ENCODE measurements around the gene VPS35.

DNA sequence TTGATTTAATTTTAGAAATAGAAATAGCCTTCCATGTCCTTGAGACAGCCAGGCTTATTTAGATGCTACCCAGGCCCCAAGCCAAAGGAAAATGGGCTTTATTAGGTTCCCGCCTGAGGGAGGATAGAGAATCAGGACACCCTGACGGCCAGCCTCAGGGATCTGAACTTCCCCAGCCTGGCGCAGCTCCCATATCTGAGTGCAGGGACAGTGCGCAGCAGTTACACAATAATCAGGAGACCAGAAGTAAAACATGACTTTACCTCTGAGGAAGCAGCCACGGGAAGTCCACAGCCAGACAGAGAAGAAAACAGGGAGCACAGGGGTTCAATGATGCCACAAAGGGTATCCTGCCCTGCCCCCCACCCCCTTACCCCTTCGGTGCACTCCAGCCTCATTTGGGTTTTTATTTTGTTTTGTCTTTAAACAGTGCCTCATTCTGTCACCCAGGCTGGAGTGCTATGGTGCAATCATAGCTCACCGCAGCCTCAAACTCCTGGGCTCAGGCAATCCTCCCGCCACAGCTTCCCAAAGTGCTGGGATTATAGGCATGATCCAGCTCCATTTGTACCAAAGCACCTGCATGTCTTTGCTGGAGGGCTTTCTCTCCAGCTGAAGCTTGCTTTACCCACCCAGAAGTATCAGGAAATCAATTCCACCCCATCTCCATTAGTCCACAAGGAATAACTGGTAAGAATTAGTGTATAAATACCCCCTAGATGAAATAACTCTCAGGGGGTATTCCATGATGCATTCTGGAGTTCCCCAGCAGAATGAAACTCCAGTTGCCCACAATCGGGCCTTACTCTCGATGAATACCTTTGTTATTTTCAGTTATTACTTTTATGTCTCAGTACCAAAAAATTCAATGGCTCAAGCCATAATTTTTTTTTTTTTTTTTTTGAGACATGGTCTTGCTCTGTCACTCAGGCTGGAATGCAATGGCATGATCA lies 22.4 kb upstream of the VPS35 start:
- TF ChIP-seq, protein P1, sequence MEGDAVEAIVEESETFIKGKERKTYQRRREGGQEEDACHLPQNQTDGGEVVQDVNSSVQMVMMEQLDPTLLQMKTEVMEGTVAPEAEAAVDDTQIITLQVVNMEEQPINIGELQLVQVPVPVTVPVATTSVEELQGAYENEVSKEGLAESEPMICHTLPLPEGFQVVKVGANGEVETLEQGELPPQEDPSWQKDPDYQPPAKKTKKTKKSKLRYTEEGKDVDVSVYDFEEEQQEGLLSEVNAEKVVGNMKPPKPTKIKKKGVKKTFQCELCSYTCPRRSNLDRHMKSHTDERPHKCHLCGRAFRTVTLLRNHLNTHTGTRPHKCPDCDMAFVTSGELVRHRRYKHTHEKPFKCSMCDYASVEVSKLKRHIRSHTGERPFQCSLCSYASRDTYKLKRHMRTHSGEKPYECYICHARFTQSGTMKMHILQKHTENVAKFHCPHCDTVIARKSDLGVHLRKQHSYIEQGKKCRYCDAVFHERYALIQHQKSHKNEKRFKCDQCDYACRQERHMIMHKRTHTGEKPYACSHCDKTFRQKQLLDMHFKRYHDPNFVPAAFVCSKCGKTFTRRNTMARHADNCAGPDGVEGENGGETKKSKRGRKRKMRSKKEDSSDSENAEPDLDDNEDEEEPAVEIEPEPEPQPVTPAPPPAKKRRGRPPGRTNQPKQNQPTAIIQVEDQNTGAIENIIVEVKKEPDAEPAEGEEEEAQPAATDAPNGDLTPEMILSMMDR (IDR thresholded peaks at IDR 0.05), result no peak
- no peak for TF ChIP-seq POLR2A (IDR thresholded peaks at IDR 0.05)
